T follicular helper cell (primary cell): ENCODE results near the gene CTSL.

Source experiments
- DNase-seq: peaks from one replicate; pipeline ENCODE4 v3.0.0-alpha.2; 2020; ENCODE audit warnings: low read depth
- total RNA-seq, 2 experiments: gene quantifications; one replicate each; lab custom pipeline; 2026; lab: John Stamatoyannopoulos, UW

The CTSL gene
- total RNA-seq = 59.0 to 211 reads per million in 2 experiments

- peak; percentile 18 for DNase-seq
Measured at GRCh38 chr9:87725900-87726709, at the start of gene CTSL. Gene CTSL (plus strand): TSS chr9:87726119. CDS start chr9:87727604, 1,485 bp downstream.

- no peak for DNase-seq
Measured at GRCh38 chr9:87676976-87677775, 48.7 kb upstream of the CTSL start.

- DNase-seq = no peak
Measured at GRCh38 chr9:87677776-87678587, 47.9 kb upstream of the CTSL start.

- DNase-seq = peak; percentile 21
Measured at GRCh38 chr9:87678650-87679355, 47.1 kb upstream of the CTSL start.

GRCh38 chr9:87681271-87682061 lies 44.5 kb upstream of the CTSL start:
- no peak for DNase-seq

- DNase-seq = no peak
Measured at GRCh38 chr9:87682085-87682484, 43.8 kb upstream of the CTSL start.

GRCh38 chr9:87682618-87683017 lies 43.3 kb upstream of the CTSL start:
- no peak for DNase-seq

GRCh38 chr9:87683751-87684626 lies 41.9 kb upstream of the CTSL start:
- DNase-seq = no peak

GRCh38 chr9:87684627-87685219 lies 41.2 kb upstream of the CTSL start:
- no peak for DNase-seq

GRCh38 chr9:87685441-87685840 lies 40.5 kb upstream of the CTSL start:
- no peak for DNase-seq

- DNase-seq = no peak
Measured at GRCh38 chr9:87685871-87686519, 39.9 kb upstream of the CTSL start.

- no peak for DNase-seq
Measured at GRCh38 chr9:87686520-87687090, 39.3 kb upstream of the CTSL start.

GRCh38 chr9:87687207-87687606 lies 38.7 kb upstream of the CTSL start:
- no peak for DNase-seq

- no peak for DNase-seq
Measured at GRCh38 chr9:87694236-87694755, 31.6 kb upstream of the CTSL start.

- DNase-seq = no peak
Measured at GRCh38 chr9:87695523-87695922, 30.4 kb upstream of the CTSL start.

GRCh38 chr9:87696641-87697040 lies 29.3 kb upstream of the CTSL start:
- no peak for DNase-seq

GRCh38 chr9:87698069-87698809 lies 27.7 kb upstream of the CTSL start:
- DNase-seq = no peak
